HCT116 (cell line): ENCODE data around the gene SLC3A2. TPM values are rescaled to one million over a fixed set of nuclear protein-coding genes. Genes with fewer than 3 reads are reported as not detected.

Experiments
- ATAC-seq: fragments of 200-7000 bp; cut with Tn5 transposase; 2 replicates; pipeline ENCODE4 v1.9.1; 2020; ENCODE audit warnings: mild to moderate bottlenecking, moderate library complexity
- BruUV-seq: library from RNA; stranded (reverse); fragments of 400-500 nt; replicated peaks from 2 replicates; lab custom pipeline; 2021; lab: Mats Ljungman, UMichigan
- CTCF ChIA-PET: fragments of 300-600 bp; sonication (Branson Sonifier 250); formaldehyde crosslinking; loops from one replicate; lab custom pipeline; 2021; ENCODE audit warnings: antibody characterized with exemption; lab: Charles Lee
- POLR2A ChIA-PET: fragments of 300-600, 350-600 bp; sonication (Branson Sonifier 250); formaldehyde crosslinking; loops from one replicate; lab custom pipeline; 2021; ENCODE audit warnings: antibody characterized with exemption; lab: Charles Lee
- RAD21 ChIA-PET, 2 experiments: fragments of 300-600 bp; sonication (Branson Sonifier 250); formaldehyde crosslinking; loops; one replicate each; lab custom pipeline; 2023; ENCODE audit warnings: low total read pairs in 2 of 2; ENCODE audit not compliant: uncharacterized antibody in 2 of 2, unreplicated experiment in 2 of 2, low non-redundant PET in 1 of 2; lab: Charles Lee
- DNase-seq: peaks from one replicate; pipeline ENCODE4 v3.0.0-alpha.2; 2010; ENCODE audit warnings: low read depth, low spot score
- H2AFZ ChIP-seq: fragments of 200-600 bp; shearing (Covaris generic), sonication (generic); 2 replicates; pipeline ENCODE4 v1.6.1; 2017; ENCODE audit warnings: low read depth, mixed run types, mixed read lengths, antibody characterized with exemption, low read length; ENCODE audit not compliant: poor library complexity, severe bottlenecking
- H3K27ac ChIP-seq: 2 replicates; pipeline ENCODE4 v1.5.1; 2012; ENCODE audit warnings: low read depth, low read length
- H3K27me3 ChIP-seq: fragments of 200-600 bp; sonication (generic); 2 replicates; pipeline ENCODE4 v1.6.1; 2016; ENCODE audit warnings: mixed run types, low read length, mixed read lengths; ENCODE audit not compliant: insufficient read depth
- H3K36me3 ChIP-seq, 2 experiments: fragments of 200-500 bp in 1 of 2; fragments of 200-600 bp in 1 of 2; sonication (Bioruptor generic) in 1 of 2; sonication (generic) in 1 of 2; 2 replicates each; pipeline versions ENCODE4 v1.5.1 to v1.6.1; 2014 to 2016; ENCODE audit warnings: low read length in 2 of 2, inconsistent platforms in 1 of 2, mixed read lengths in 1 of 2, mixed run types in 1 of 2; ENCODE audit not compliant: insufficient read depth in 2 of 2, control insufficient read depth in 1 of 2
- H3K4me1 ChIP-seq, 2 experiments: fragments of 200-600 bp in 1 of 2; sonication (generic) in 1 of 2; 2 replicates each; pipeline versions ENCODE4 v1.5.1 to v1.6.1; 2012 to 2017; ENCODE audit warnings: low read length in 2 of 2, inconsistent platforms in 1 of 2, mild to moderate bottlenecking in 1 of 2, mixed read lengths in 1 of 2, mixed run types in 1 of 2, moderate library complexity in 1 of 2; ENCODE audit not compliant: insufficient read depth in 2 of 2, control insufficient read depth in 1 of 2
- H3K4me2 ChIP-seq: fragments of 200-600 bp; sonication (generic); 2 replicates; pipeline ENCODE4 v1.6.1; 2017; ENCODE audit warnings: mixed run types, low read length, mixed read lengths
- H3K4me3 ChIP-seq, 2 experiments: fragments of 200-600 bp in 1 of 2; sonication (generic) in 1 of 2; replicated peaks in 1 of 2; 2 replicates each; pipeline ENCODE4 v1.5.1; 2011 to 2016; ENCODE audit warnings: low read length in 2 of 2, control low read depth in 1 of 2, low read depth in 1 of 2, mild to moderate bottlenecking in 1 of 2, mixed read lengths in 1 of 2, mixed run types in 1 of 2
- H3K79me2 ChIP-seq: fragments of 200-600 bp; sonication (generic); 2 replicates; pipeline ENCODE4 v1.6.1; 2017; ENCODE audit warnings: mild to moderate bottlenecking, mixed run types, low read length, moderate library complexity, mixed read lengths; ENCODE audit not compliant: insufficient read depth
- H3K9ac ChIP-seq: fragments of 200-600 bp; sonication (generic); 2 replicates; pipeline ENCODE4 v1.6.1; 2016; ENCODE audit warnings: low read length, mixed read lengths
- H3K9me2 ChIP-seq: fragments of 200-600 bp; sonication (generic), shearing (Covaris generic); 2 replicates; pipeline ENCODE4 v1.6.1; 2017; ENCODE audit warnings: mixed run types, mild to moderate bottlenecking, moderate library complexity; ENCODE audit not compliant: insufficient read depth
- H3K9me3 ChIP-seq, 2 experiments: fragments of 200-500 bp in 1 of 2; fragments of 200-600 bp in 1 of 2; sonication (Bioruptor generic) in 1 of 2; sonication (generic) in 1 of 2; 2 replicates each; pipeline ENCODE4 v1.6.1; 2014 to 2017; ENCODE audit warnings: low read length in 2 of 2, mixed read lengths in 2 of 2, inconsistent platforms in 1 of 2, low read depth in 1 of 2, mild to moderate bottlenecking in 1 of 2, mixed run types in 1 of 2, moderate library complexity in 1 of 2; ENCODE audit not compliant: control insufficient read depth in 1 of 2, insufficient read depth in 1 of 2
- H4K20me1 ChIP-seq: fragments of 200-600 bp; sonication (generic), shearing (Covaris generic); 2 replicates; pipeline ENCODE4 v1.6.1; 2017; ENCODE audit warnings: mixed run types, mild to moderate bottlenecking, moderate library complexity; ENCODE audit not compliant: insufficient read depth
- CBX3 ChIP-seq: IDR thresholded peaks from 2 replicates; pipeline ENCODE4 v1.6.1; 2012; ENCODE audit warnings: low read depth
- CTCF ChIP-seq, 3 experiments: fragments of 200-600 bp in 1 of 3; sonication (generic) in 1 of 3; IDR thresholded peaks in 2 of 3; conservative IDR thresholded peaks in 1 of 3; 2 replicates each; pipeline ENCODE4 v1.5.1; 2012 to 2017; ENCODE audit warnings: low read depth in 2 of 3, low read length in 2 of 3, antibody characterized with exemption in 1 of 3, borderline replicate concordance in 1 of 3, control low read depth in 1 of 3, mild to moderate bottlenecking in 1 of 3, mixed read lengths in 1 of 3, mixed run types in 1 of 3, moderate library complexity in 1 of 3; ENCODE audit not compliant: insufficient read depth in 1 of 3
- EZH2phosphoT487 ChIP-seq: fragments of 200-600 bp; IDR thresholded peaks from 2 replicates; pipeline ENCODE4 v1.6.1; 2018; ENCODE audit warnings: antibody characterized with exemption, borderline replicate concordance
- FOSL1 ChIP-seq: IDR thresholded peaks from 2 replicates; pipeline ENCODE4 v1.6.1; 2012; ENCODE audit warnings: low read depth
- MAX ChIP-seq: IDR thresholded peaks from 2 replicates; pipeline ENCODE4 v1.6.1; 2012
- SIN3A ChIP-seq: IDR thresholded peaks from 2 replicates; pipeline ENCODE4 v1.6.1; 2012; ENCODE audit warnings: low read depth
- SRF ChIP-seq: IDR thresholded peaks from 2 replicates; pipeline ENCODE4 v1.6.1; 2012; ENCODE audit warnings: low read depth
- YY1 ChIP-seq: IDR thresholded peaks from 2 replicates; pipeline ENCODE4 v1.6.1; 2011; ENCODE audit warnings: low read length, low read depth, moderate library complexity, mild to moderate bottlenecking; ENCODE audit not compliant: insufficient replicate concordance; ENCODE audit errors: extremely low read depth
- intact Hi-C: fragments of 100-400 bp; cut with micrococcal nuclease; formaldehyde crosslinking; loops from 2 replicates; pipeline ENCODE4 v1.10.0; 2022
- total RNA-seq: library from RNA; stranded (reverse); gene quantifications from one replicate; pipeline ENCODE4 v1.2.1, GENCODE V29; 2021; ENCODE audit not compliant: unreplicated experiment
- TF ChIP-seq, protein P1 (sequence below): IDR thresholded peaks from 2 replicates; pipeline ENCODE4 v1.6.1; 2012; ENCODE audit warnings: low read depth

SLC3A2 gene
- total RNA-seq, 1 experiment from 2014 or later: 418 TPM

- H4K20me1 ChIP-seq: no peaks in the 10 kb centered on the region
- no TSS peak for BruUV-seq
- POLR2A ChIA-PET: no interaction called here
- intact Hi-C loops: no loop called here
- no peaks in the 10 kb centered on the region for H3K9me2 ChIP-seq
- ATAC-seq: no peak
- no peaks in the 10 kb centered on the region for H3K79me2 ChIP-seq
- no peaks in the 10 kb centered on the region for H3K27me3 ChIP-seq
- CTCF ChIA-PET: interaction anchor here (0.6 kb wide), 1 partner anchor 584 kb away, joined by 3 read pairs; no protein-coding TSS in a partner anchor
- H3K4me1 ChIP-seq: no peaks in the 10 kb centered on the region
- H3K4me2 ChIP-seq: no peak overlapping the region
- H3K27ac ChIP-seq: no peak overlapping the region
- RAD21 ChIA-PET: no interaction called here
- no peak for TF ChIP-seq MAX
- TF ChIP-seq CTCF (IDR thresholded peaks at IDR 0.05 in 2 of 3, conservative IDR thresholded peaks at IDR 0.05 in 1 of 3; ENCODE audit: borderline replicate concordance in 1 of 3, insufficient read depth in 1 of 3, low read depth in 2 of 3, low read length in 2 of 3): no peak
- TF ChIP-seq SRF: no peak
- TF ChIP-seq CBX3: no peak
- TF ChIP-seq SIN3A: no peak
- TF ChIP-seq FOSL1: no peak
- TF ChIP-seq, protein P1, sequence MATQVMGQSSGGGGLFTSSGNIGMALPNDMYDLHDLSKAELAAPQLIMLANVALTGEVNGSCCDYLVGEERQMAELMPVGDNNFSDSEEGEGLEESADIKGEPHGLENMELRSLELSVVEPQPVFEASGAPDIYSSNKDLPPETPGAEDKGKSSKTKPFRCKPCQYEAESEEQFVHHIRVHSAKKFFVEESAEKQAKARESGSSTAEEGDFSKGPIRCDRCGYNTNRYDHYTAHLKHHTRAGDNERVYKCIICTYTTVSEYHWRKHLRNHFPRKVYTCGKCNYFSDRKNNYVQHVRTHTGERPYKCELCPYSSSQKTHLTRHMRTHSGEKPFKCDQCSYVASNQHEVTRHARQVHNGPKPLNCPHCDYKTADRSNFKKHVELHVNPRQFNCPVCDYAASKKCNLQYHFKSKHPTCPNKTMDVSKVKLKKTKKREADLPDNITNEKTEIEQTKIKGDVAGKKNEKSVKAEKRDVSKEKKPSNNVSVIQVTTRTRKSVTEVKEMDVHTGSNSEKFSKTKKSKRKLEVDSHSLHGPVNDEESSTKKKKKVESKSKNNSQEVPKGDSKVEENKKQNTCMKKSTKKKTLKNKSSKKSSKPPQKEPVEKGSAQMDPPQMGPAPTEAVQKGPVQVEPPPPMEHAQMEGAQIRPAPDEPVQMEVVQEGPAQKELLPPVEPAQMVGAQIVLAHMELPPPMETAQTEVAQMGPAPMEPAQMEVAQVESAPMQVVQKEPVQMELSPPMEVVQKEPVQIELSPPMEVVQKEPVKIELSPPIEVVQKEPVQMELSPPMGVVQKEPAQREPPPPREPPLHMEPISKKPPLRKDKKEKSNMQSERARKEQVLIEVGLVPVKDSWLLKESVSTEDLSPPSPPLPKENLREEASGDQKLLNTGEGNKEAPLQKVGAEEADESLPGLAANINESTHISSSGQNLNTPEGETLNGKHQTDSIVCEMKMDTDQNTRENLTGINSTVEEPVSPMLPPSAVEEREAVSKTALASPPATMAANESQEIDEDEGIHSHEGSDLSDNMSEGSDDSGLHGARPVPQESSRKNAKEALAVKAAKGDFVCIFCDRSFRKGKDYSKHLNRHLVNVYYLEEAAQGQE: no peak
- no peak for TF ChIP-seq YY1
- no peak for TF ChIP-seq EZH2phosphoT487
- H3K9me3 ChIP-seq: no peaks in the 10 kb centered on the region
- H3K9ac ChIP-seq: no peak overlapping the region
- no peak overlapping the region for H2AFZ ChIP-seq
- H3K36me3 ChIP-seq: no peaks in the 10 kb centered on the region
- DNase-seq: no peak
- no peak overlapping the region for H3K4me3 ChIP-seq
Observed at GRCh38 chr11:62895501-62895900, 14.8 kb downstream of the SLC3A2 start.
